Measurements from ENCODE around the gene FRMD8. TPM values are rescaled to one million over a fixed set of nuclear protein-coding genes. Genes with fewer than 3 reads are reported as not detected.

FRMD8 gene
- polyA plus RNA-seq, 1 donor from 2014 or later: 22.2 TPM

- Histone ChIP-seq H3K27ac (ENCODE audit: low read length) (no peak overlapping the region), H3K4me2 (ENCODE audit: low read length) (no peak overlapping the region), H3K9me3 (ENCODE audit: low read length) (no peaks in the 10 kb centered on the region)
These were observed 2.3 kb downstream of the FRMD8 start for GRCh38 chr11:65388731-65389130.

GRCh38 chr11:65389294-65389980, 3.0 kb downstream of the FRMD8 start:
- Histone ChIP-seq H3K27me3 (ENCODE audit: insufficient read depth, low read depth, low read length) (no peaks in the 10 kb centered on the region), H3K4me2 (ENCODE audit: low read length) (no peak overlapping the region), H3K27ac (ENCODE audit: low read length) (no peak overlapping the region), H2AFZ (ENCODE audit: low read depth, low read length) (no peak overlapping the region), H3K9me2 (ENCODE audit: insufficient read depth, low read length) (no peaks in the 10 kb centered on the region), H3K4me3 (ENCODE audit: low read length) (no peak overlapping the region), H3K36me3 (ENCODE audit: insufficient read depth, low read length) (no peaks in the 10 kb centered on the region), H3K9ac (ENCODE audit: low read length) (no peak overlapping the region), H3K79me2 (replicated peaks; ENCODE audit: insufficient read depth, low read length) (peaks cover 8% of the 10 kb centered on the region), H3K9me3 (ENCODE audit: low read length) (no peaks in the 10 kb centered on the region), H3F3A (ENCODE audit: insufficient read depth, low read length, poor library complexity, severe bottlenecking) (no peaks in the 10 kb centered on the region), H4K20me1 (ENCODE audit: insufficient read depth) (no peaks in the 10 kb centered on the region)
- TF ChIP-seq EP300 (conservative IDR thresholded peaks at IDR 0.05; ENCODE audit: poor library complexity, severe bottlenecking): no peak
- TF ChIP-seq EZH2 (IDR thresholded peaks at IDR 0.05; ENCODE audit: borderline replicate concordance, insufficient read depth, low read length, poor library complexity, severe bottlenecking): no peak
- TF ChIP-seq REST (IDR thresholded peaks at IDR 0.05; ENCODE audit: borderline replicate concordance): no peak
- TF ChIP-seq RAD21 (conservative IDR thresholded peaks at IDR 0.05): no peak
- TF ChIP-seq POLR2AphosphoS5 (IDR thresholded peaks at IDR 0.05): no peak
- no peak for TF ChIP-seq SMC3 (conservative IDR thresholded peaks at IDR 0.05; ENCODE audit: poor library complexity)
- no peak for TF ChIP-seq MXI1 (conservative IDR thresholded peaks at IDR 0.05; ENCODE audit: poor library complexity, severe bottlenecking)

More at GRCh38 chr11:65388731-65389130, 2.3 kb downstream of the FRMD8 start:
- Histone ChIP-seq H3K36me3 (ENCODE audit: insufficient read depth, low read length) (no peaks in the 10 kb centered on the region), H3F3A (ENCODE audit: insufficient read depth, low read length, poor library complexity, severe bottlenecking) (no peaks in the 10 kb centered on the region), H3K79me2 (replicated peaks; ENCODE audit: insufficient read depth, low read length) (peaks cover 8% of the 10 kb centered on the region), H3K9me2 (ENCODE audit: insufficient read depth, low read length) (no peaks in the 10 kb centered on the region), H3K4me3 (ENCODE audit: low read length) (no peak overlapping the region), H2AFZ (ENCODE audit: low read depth, low read length) (no peak overlapping the region), H3K9ac (ENCODE audit: low read length) (no peak overlapping the region), H4K20me1 (ENCODE audit: insufficient read depth) (no peaks in the 10 kb centered on the region), H3K27me3 (ENCODE audit: insufficient read depth, low read depth, low read length) (no peaks in the 10 kb centered on the region)
- TF ChIP-seq EZH2 (IDR thresholded peaks at IDR 0.05; ENCODE audit: borderline replicate concordance, insufficient read depth, low read length, poor library complexity, severe bottlenecking) (no peak), TAF1 (IDR thresholded peaks at IDR 0.05; ENCODE audit: low read depth) (no peak), CTCF (IDR thresholded peaks at IDR 0.05; ENCODE audit: poor library complexity, severe bottlenecking) (no peak), EP300 (conservative IDR thresholded peaks at IDR 0.05; ENCODE audit: poor library complexity, severe bottlenecking) (no peak), SMC3 (conservative IDR thresholded peaks at IDR 0.05; ENCODE audit: poor library complexity) (no peak), REST (IDR thresholded peaks at IDR 0.05; ENCODE audit: borderline replicate concordance) (no peak), MXI1 (conservative IDR thresholded peaks at IDR 0.05; ENCODE audit: poor library complexity, severe bottlenecking) (no peak), POLR2AphosphoS5 (IDR thresholded peaks at IDR 0.05) (no peak), RAD21 (conservative IDR thresholded peaks at IDR 0.05) (no peak)

All from neural cell (in vitro differentiated cells).